Measurements from ENCODE around the gene TMEM89. TPM values are rescaled to one million over a fixed set of nuclear protein-coding genes. Genes with fewer than 3 reads are reported as not detected.

Gene TMEM89
- total RNA-seq, 4 donors from 2014 or later: not detected

GRCh38 chr3:48662145-48662752 is 40.7 kb upstream of the TMEM89 start:
- Histone ChIP-seq H3K9me3 (no peaks in the 10 kb centered on the region), H3K36me3 (no peaks in the 10 kb centered on the region), H3K27me3 (peaks cover 0 to 20% of the 10 kb centered on the region in 2 donors), H3K4me1 (peaks cover 0 to 33% (median 8%) of the 10 kb centered on the region in 4 donors), H3K27ac (peak overlapping the region in 2 of 4 donors; percentile 93 to 98), H3K4me3 (peak overlapping the region; percentile 47 to 60 (median 54))
- TF ChIP-seq EP300 (IDR thresholded peaks at IDR 0.05): no peak
- no peak for TF ChIP-seq POLR2A (IDR thresholded peaks at IDR 0.05)
- no peak for DNase-seq (ENCODE audit: low spot score in 2 of 2)
- WGBS, 2 donors: 3 to 5% methylated on average over 10 to 19 of the region's 46 CpGs

GRCh38 chr3:48661501-48662144 is 40.1 kb upstream of the TMEM89 start:
- H3K27ac ChIP-seq: no peak overlapping the region
- WGBS, 2 donors: 1 to 3% methylated on average over 32 to 65 of the region's 67 CpGs
- TF ChIP-seq EP300 (IDR thresholded peaks at IDR 0.05) (peak in 1 of 2 donors; percentile 51), CTCF (IDR thresholded peaks at IDR 0.05) (peak in 1 of 5 experiments; percentile 10), POLR2A (IDR thresholded peaks at IDR 0.05) (no peak)
- peaks cover 0 to 20% of the 10 kb centered on the region in 2 donors for H3K27me3 ChIP-seq
- H3K9me3 ChIP-seq: no peaks in the 10 kb centered on the region
- no peaks in the 10 kb centered on the region for H3K36me3 ChIP-seq
- H3K4me3 ChIP-seq: peak overlapping the region; percentile 11 to 43 (median 38)
- H3K4me1 ChIP-seq: peaks cover 0 to 36% (median 8%) of the 10 kb centered on the region in 4 donors
- DNase-seq (ENCODE audit: low spot score in 2 of 2): peak; percentile 46 to 63

- H3K27me3 ChIP-seq: peaks cover 0 to 20% of the 10 kb centered on the region in 2 donors
Measured at GRCh38 chr3:48660800-48661400, 39.3 kb upstream of the TMEM89 start.

GRCh38 chr3:48656841-48657281 is 35.3 kb upstream of the TMEM89 start:
- 67 to 81% methylated on average over 34 to 42 of the region's 45 CpGs for WGBS, 2 donors
- Histone ChIP-seq H3K36me3 (no peaks in the 10 kb centered on the region), H3K27me3 (peaks cover 0 to 6% of the 10 kb centered on the region in 2 donors), H3K9me3 (no peaks in the 10 kb centered on the region), H3K27ac (peak overlapping the region; percentile 2 to 82 (median 72)), H3K4me3 (peak overlapping the region; percentile 39 to 69 (median 64)), H3K4me1 (peaks cover 0 to 25% (median 11%) of the 10 kb centered on the region in 4 donors)
- DNase-seq (ENCODE audit: low spot score in 2 of 2): no peak
- TF ChIP-seq EP300 (IDR thresholded peaks at IDR 0.05) (no peak), POLR2A (IDR thresholded peaks at IDR 0.05) (no peak), CTCF (IDR thresholded peaks at IDR 0.05) (no peak)

More at GRCh38 chr3:48660800-48661400, 39.3 kb upstream of the TMEM89 start:
- Histone ChIP-seq H3K36me3 (no peaks in the 10 kb centered on the region), H3K9me3 (no peaks in the 10 kb centered on the region), H3K27ac (no peak overlapping the region), H3K4me1 (peaks cover 0 to 43% (median 8%) of the 10 kb centered on the region in 4 donors), H3K4me3 (peak overlapping the region in 2 of 4 donors; percentile 11 to 43)
- no peak for TF ChIP-seq CTCF (IDR thresholded peaks at IDR 0.05)
- TF ChIP-seq POLR2A (IDR thresholded peaks at IDR 0.05): no peak
- DNase-seq (ENCODE audit: low spot score in 2 of 2): no peak
- WGBS, 2 donors: 67 to 71% methylated on average over 52 to 59 of the region's 61 CpGs

- Histone ChIP-seq H3K9me3 (no peaks in the 10 kb centered on the region), H3K27ac (peak overlapping the region; percentile 2 to 82 (median 72)), H3K4me1 (peaks cover 0 to 19% (median 5%) of the 10 kb centered on the region in 4 donors), H3K36me3 (peaks cover 0 to 2% (median 0%) of the 10 kb centered on the region in 3 donors), H3K4me3 (peak overlapping the region; percentile 39 to 69 (median 64)), H3K27me3 (peaks cover 0 to 5% of the 10 kb centered on the region in 2 donors)
- peak; percentile 52 to 66 for DNase-seq (ENCODE audit: low spot score in 2 of 2)
- WGBS, 2 donors: 9% methylated on average over 72 to 74 of the region's 94 CpGs
- TF ChIP-seq POLR2A (IDR thresholded peaks at IDR 0.05) (no peak), CTCF (IDR thresholded peaks at IDR 0.05) (peak; percentile 60 to 89 (median 71)), EP300 (IDR thresholded peaks at IDR 0.05) (peak in 1 of 2 donors; percentile 69)
Measured at GRCh38 chr3:48656061-48656840, 34.7 kb upstream of the TMEM89 start.
